C4-2B (cell line): ENCODE data around the gene TAF3.

Source experiments
- CTCF ChIP-seq: fragments of 450-650 bp; conservative IDR thresholded peaks from 2 replicates; pipeline ENCODE4 v1.5.1; 2017; ENCODE audit warnings: mild to moderate bottlenecking
- ZFX ChIP-seq: fragments of 450-650 bp; IDR thresholded peaks from 2 replicates; pipeline ENCODE4 v1.6.1; 2017

- TF ChIP-seq CTCF: no peak
- TF ChIP-seq ZFX: no peak
These were observed 148.7 kb downstream of the TAF3 start for GRCh38 chr10:7967035-7967434.
